DMS 273 (cell line): ENCODE data around the gene OR4K17.
"Not testable (repeated sequence)": the region's sequence is repeated elsewhere in the genome, so short reads cannot be mapped to it uniquely, and the experiment has no call there.

Experiments
- DNase-seq: peaks from one replicate; lab custom pipeline; 2025; ENCODE audit not compliant: unreplicated experiment; lab: John Stamatoyannopoulos, UW

The OR4K17 gene

GRCh38 chr14:20110438-20110837 lies at the start of gene OR4K17:
OR4K17 (plus strand) TSS chr14:20110739; CDS start chr14:20117500, 6,761 bp downstream.
- no peak for DNase-seq

GRCh38 chr14:20092050-20092449 lies 18.5 kb upstream of the OR4K17 start:
- no peak for DNase-seq

- no peak for DNase-seq
These were observed 17.1 kb upstream of the OR4K17 start for GRCh38 chr14:20093442-20093841.

GRCh38 chr14:20098926-20099770 lies 11.4 kb upstream of the OR4K17 start:
- DNase-seq, result not testable (repeated sequence)

- DNase-seq, result no peak
These were observed 1.8 kb downstream of the OR4K17 start for GRCh38 chr14:20112321-20112720.

GRCh38 chr14:20116748-20117147 lies 6.2 kb downstream of the OR4K17 start:
- no peak for DNase-seq

GRCh38 chr14:20118795-20119194 lies 8.3 kb downstream of the OR4K17 start:
- DNase-seq, result peak; percentile 1

GRCh38 chr14:20138520-20138919 lies 28.0 kb downstream of the OR4K17 start, which contains the start of gene OR4N5:
OR4N5 (plus strand) TSS chr14:20138820; CDS start chr14:20143736, 4,916 bp downstream.
- DNase-seq, result no peak

- DNase-seq, result peak; percentile 18
These were observed 33.4 kb downstream of the OR4K17 start for GRCh38 chr14:20143911-20144310.

- DNase-seq, result no peak
These were observed 34.3 kb downstream of the OR4K17 start for GRCh38 chr14:20144820-20145219.

GRCh38 chr14:20164462-20164861 lies 53.9 kb downstream of the OR4K17 start:
- DNase-seq, result no peak

- DNase-seq, result no peak
These were observed 56.6 kb downstream of the OR4K17 start for GRCh38 chr14:20167091-20167490.

GRCh38 chr14:20169852-20170251 lies 59.3 kb downstream of the OR4K17 start:
- not testable (repeated sequence) for DNase-seq
